ENCODE measurements around the gene ADAMTS2.

The ADAMTS2 gene

DNA sequence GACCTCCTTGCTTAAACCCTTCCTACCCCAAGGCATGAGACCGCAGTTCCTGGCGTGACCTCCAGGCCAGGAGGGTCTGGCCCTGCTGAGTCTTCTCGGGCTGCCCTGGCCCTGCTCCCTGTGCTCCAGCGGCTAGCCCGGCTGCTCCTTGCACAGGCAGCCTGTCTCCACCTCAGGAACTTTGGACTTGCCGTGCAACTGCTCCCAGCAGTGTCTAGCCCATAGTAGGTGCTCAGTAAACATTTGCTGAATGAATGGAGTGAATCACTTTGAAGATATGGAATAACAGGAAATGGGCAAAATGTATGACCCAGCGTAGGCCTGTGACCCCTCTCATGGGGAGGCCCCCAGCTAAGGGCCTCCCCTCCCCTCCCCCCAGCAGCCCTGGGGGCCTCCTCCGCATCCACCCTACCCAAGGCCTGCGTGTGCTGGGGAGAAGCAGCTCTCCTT is 158.0 kb downstream of the ADAMTS2 start:
- no peak for DNase-seq

- no peak for DNase-seq
Measured at GRCh38 chr5:179186801-179187200, 158.5 kb downstream of the ADAMTS2 start.

DNA sequence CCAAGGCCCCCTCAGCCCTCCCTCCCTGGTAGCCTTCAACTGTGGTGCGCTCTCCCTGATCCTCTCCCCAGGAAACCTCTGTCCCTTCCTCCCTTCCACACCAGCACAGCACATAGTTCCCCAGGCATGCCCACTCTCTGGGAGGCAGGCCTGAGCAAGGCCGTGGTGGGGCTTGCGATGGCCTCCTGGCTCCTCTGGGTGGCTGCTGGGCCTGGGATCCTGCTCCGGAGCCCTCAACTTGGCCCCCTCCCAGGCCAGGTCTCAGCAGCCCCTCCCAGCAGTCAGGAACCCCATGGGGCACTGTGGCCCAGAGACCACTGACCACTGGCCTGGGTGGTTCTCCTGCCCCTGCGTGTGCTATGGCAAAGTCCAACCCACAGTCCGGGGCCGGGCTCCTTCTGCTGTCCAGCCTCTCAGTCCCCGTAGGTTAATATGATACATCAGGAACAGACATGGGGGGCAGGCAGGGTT is 159.3 kb downstream of the ADAMTS2 start:
- DNase-seq = no peak

- no peak for DNase-seq
Measured at GRCh38 chr5:179185256-179185940, 159.9 kb downstream of the ADAMTS2 start.

GRCh38 chr5:179184521-179185050 is 160.7 kb downstream of the ADAMTS2 start:
- DNase-seq = no peak

GRCh38 chr5:179183481-179183880 is 161.8 kb downstream of the ADAMTS2 start:
- no peak for DNase-seq

DNA sequence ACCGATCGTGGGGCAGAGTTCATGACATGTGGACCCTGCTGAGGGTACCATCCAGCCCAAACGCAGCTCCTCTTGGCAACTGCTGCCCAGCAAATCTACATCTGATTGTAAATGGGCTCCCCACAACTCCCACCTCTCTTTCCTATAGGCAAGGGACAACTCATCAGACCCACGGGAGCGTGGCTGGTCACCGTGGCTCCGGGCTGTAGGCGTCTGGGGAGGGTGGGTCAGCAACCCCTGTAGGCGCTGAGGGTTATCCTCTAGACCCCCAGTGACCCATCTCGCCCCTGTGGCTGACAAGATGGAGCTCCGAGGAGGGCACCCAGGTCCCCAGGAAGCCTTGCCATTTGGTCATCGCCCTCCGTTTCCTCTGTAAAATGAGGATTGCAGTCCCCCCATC is 162.7 kb downstream of the ADAMTS2 start:
- no peak for DNase-seq

- no peak for DNase-seq
Measured at GRCh38 chr5:179181988-179182387, 163.3 kb downstream of the ADAMTS2 start.

DNA sequence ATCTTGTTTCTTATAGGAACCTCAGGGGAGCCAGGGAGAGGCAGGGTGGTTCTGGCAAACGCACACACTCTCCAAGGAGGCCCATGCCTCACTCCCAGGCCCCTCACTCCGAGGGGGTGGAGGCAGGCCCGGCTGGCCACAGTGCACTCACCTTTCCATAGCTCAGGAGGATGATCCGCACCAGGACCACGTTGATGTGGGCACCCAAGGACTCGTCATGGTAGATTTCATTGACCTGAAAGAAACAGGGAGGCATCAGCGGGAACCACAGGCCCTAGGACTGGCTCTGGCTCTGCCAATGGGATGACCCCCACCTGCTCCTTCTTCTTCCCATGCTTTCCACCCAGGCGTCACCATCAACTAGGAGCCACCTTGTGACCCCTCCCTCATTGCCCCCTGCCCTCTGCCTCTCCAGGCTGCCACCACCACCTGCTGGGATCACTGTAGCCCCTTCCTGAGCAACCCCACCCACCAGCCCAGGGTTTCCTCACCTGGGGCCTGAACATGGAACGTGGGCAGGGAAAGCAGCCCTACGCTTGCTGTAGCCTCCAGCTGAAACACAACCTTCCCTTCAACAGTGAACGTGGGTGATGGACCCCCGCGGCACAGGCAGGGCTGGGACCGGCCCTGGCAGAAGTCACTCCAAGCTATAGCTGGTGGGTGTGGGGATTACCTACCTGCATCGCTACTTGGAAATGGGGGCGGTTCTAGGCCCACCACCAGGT is 164.2 kb downstream of the ADAMTS2 start:
- DNase-seq = no peak

DNA sequence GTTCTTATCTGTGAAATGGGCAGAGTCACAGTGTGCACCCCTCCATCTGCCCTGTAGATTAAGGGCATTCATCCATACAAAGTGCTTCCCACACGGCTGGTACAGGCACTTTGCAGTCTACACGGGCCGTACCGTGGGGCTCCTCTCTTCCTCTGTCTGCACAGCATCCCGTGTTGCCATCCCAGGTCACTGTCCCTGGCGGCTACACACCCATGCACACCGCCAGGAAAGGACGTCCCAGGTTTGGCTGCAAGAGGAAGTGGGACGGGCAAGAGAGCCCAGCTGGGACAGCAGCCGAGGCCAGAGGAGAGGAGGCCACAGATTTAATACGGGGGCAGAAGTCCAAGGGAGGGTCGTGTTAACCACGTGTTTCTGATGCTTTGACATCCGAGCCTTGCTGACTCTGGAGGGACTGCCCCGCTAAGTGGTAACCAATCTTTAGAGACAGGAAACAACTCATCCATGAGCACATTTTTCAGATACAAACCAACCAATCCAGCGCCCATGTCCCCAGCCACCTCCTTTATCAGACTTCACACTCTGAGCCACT is 165.1 kb downstream of the ADAMTS2 start:
- DNase-seq = no peak

GRCh38 chr5:179177711-179178575 is 167.3 kb downstream of the ADAMTS2 start:
- DNase-seq = no peak

GRCh38 chr5:179176571-179177230 is 168.6 kb downstream of the ADAMTS2 start:
- DNase-seq = no peak

DNA sequence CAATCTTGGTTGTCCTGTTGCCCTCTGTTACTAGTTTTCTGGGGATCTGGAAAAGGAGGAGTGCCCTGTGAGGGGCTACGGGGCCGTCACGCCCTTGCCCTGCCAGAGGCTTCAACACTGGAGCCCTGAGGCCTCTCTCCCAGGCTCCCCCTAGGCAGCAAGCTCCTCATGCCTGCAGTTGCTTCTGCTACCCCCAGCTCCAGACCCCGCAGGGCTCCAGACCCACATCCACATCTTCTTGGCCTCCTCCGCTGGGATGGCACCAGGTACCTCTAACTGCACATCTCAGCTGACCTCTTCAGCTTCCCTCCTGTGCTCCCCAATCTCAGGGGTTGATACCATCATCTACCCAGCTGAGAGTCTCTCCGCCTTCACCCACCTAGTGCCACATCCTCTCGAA is 169.1 kb downstream of the ADAMTS2 start:
- no peak for DNase-seq

GRCh38 chr5:179171816-179172745 is 173.2 kb downstream of the ADAMTS2 start:
- no peak for DNase-seq

- no peak for DNase-seq
Measured at GRCh38 chr5:179171251-179171815, 173.9 kb downstream of the ADAMTS2 start.

DNA sequence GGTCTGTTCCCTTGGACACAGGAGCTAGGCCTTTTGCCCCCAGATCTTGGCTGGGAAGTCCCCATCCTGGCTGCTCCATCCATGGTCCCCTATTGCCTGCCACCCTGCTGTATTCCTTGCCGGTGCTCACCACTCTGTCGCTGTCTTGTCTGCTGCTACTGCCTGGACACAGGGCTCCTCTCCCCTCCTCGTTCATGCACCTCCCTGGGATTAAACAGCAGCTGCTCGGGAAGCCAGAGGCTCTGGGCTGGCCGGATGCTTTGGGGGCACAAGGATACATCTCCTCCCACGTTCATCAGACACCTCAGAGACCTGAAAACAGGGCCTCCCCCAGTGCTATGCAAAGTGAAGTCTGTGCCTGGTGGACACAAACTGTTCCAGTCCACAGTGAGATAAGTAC is 174.7 kb downstream of the ADAMTS2 start:
- DNase-seq = no peak

DNA sequence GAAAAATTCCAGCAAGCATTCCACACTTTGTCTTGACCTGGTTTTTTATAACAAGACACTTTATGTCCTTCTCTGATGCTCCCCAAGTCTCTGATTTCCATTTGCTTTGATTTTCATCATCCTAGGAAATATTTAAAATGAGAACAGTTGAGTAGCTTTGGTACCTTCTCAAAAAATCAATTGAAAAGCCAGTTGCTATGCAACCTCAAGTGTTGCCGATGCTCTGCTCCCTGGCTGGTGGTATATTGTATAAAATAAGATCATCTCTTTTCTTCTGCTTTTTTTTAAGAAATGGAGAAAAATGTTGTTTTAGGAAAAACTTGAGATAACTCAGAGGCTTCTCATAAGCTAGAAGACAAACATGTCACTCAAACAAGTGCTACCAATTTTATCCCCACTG is 175.4 kb downstream of the ADAMTS2 start:
- DNase-seq = no peak

DNA sequence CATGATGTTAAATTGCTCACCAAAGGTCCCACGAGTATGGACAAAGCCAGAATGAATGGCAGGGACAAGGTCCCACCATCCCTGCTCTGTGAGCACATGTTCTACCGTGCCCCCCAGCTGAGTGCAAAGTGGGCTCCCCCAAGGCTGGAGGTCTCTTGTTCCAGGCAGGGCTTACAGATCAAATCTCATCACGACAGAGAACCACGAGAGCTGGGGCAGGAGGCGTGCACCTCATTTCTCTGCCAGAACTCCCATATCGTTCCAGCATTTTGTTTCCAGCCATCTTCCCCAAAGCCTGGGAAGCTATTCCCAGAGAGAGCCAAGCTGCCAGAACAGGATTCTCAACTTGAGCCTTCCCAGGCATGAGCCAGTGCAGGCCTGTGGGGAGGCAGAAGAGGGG is 176.6 kb downstream of the ADAMTS2 start:
- no peak for DNase-seq

DNA sequence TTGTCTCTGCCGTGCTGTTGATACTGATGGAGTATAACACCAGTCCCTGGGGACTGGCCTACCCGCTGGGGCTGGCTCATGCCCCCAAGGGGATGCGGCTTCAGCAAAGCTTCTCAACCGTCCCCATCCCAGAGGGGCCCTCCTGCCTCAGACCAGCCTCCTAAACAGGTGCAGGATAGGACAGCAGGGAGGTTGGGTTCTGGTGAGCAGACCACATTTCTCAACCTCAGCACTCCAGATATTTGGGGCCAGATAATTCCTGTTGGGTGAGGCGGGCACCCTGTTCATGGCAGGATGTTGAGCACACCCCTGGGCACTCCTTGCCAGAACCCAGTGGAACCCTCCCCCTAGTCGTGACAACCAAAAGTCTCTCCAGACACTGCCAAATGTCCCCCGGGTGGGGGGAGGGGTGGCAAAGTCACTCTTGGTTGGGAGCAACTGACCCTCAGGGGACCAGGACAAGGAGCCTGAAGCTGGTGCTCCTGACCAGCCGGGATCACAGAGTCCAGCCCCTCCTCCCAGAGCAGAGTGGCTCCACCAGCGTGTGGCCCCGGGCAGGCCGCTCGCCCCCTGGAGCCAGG is 177.3 kb downstream of the ADAMTS2 start:
- DNase-seq = no peak

Data from activated CD4-positive, CD25-positive, alpha-beta regulatory T cell treated with anti-CD3 and anti-CD28 coated beads, Interleukin-2, amount 50 U/mL, for 72 hours (primary cell).